ENCODE measurements around the gene LAMTOR1.
A peak's percentile ranks its signal among the peaks of the same experiment; 100 is the strongest.
"Not testable (repeated sequence)": the region's sequence is repeated elsewhere in the genome, so short reads cannot be mapped to it uniquely, and the experiment has no call there.

LAMTOR1 gene

GRCh38 chr11:72102946-72103753, at the start of gene LAMTOR1:
Gene LAMTOR1, minus strand, starts transcription at chr11:72103297. Its CDS starts 73 bp downstream, at chr11:72103224.
- DNase-seq (ENCODE audit: low spot score) = peak; percentile 96

- DNase-seq (ENCODE audit: low spot score) = no peak
Observed at GRCh38 chr11:72150882-72151281, 47.8 kb upstream of the LAMTOR1 start.

GRCh38 chr11:72146625-72147024, 43.5 kb upstream of the LAMTOR1 start:
- no peak for DNase-seq (ENCODE audit: low spot score)

- peak; percentile 35 for DNase-seq (ENCODE audit: low spot score)
Observed at GRCh38 chr11:72144807-72145565, 41.9 kb upstream of the LAMTOR1 start.

- not testable (repeated sequence) for DNase-seq (ENCODE audit: low spot score)
Observed at GRCh38 chr11:72142543-72142942, 39.4 kb upstream of the LAMTOR1 start.

- not testable (repeated sequence) for DNase-seq (ENCODE audit: low spot score)
Observed at GRCh38 chr11:72142086-72142485, 39.0 kb upstream of the LAMTOR1 start.

- peak; percentile 84 for DNase-seq (ENCODE audit: low spot score)
Observed at GRCh38 chr11:72141066-72141465, 38.0 kb upstream of the LAMTOR1 start.

- no peak for DNase-seq (ENCODE audit: low spot score)
Observed at GRCh38 chr11:72140661-72141060, 37.6 kb upstream of the LAMTOR1 start.

GRCh38 chr11:72139500-72139899, 36.4 kb upstream of the LAMTOR1 start:
- DNase-seq (ENCODE audit: low spot score) = no peak

- DNase-seq (ENCODE audit: low spot score) = no peak
Observed at GRCh38 chr11:72138821-72139390, 35.8 kb upstream of the LAMTOR1 start.

GRCh38 chr11:72136684-72137262, 33.7 kb upstream of the LAMTOR1 start:
- DNase-seq (ENCODE audit: low spot score) = no peak

- peak; percentile 76 for DNase-seq (ENCODE audit: low spot score)
Observed at GRCh38 chr11:72135891-72136683, 33.0 kb upstream of the LAMTOR1 start.

GRCh38 chr11:72135473-72135872, 32.4 kb upstream of the LAMTOR1 start, which contains the start of gene FOLR3:
Gene FOLR3, plus strand, starts transcription at chr11:72135725. Its CDS starts 228 bp downstream, at chr11:72135953.
- DNase-seq (ENCODE audit: low spot score) = not testable (repeated sequence)

- no peak for DNase-seq (ENCODE audit: low spot score)
Observed at GRCh38 chr11:72132646-72133045, 29.5 kb upstream of the LAMTOR1 start.

- DNase-seq (ENCODE audit: low spot score) = no peak
Observed at GRCh38 chr11:72129381-72129780, 26.3 kb upstream of the LAMTOR1 start.

- no peak for DNase-seq (ENCODE audit: low spot score)
Observed at GRCh38 chr11:72127923-72128322, 24.8 kb upstream of the LAMTOR1 start.

GRCh38 chr11:72125956-72126355, 22.9 kb upstream of the LAMTOR1 start:
- DNase-seq (ENCODE audit: low spot score) = no peak

GRCh38 chr11:72124046-72124445, 20.9 kb upstream of the LAMTOR1 start:
- no peak for DNase-seq (ENCODE audit: low spot score)

GRCh38 chr11:72123117-72123653, 20.1 kb upstream of the LAMTOR1 start:
- DNase-seq (ENCODE audit: low spot score) = no peak

- DNase-seq (ENCODE audit: low spot score) = no peak
Observed at GRCh38 chr11:72122607-72123006, 19.5 kb upstream of the LAMTOR1 start.

GRCh38 chr11:72120930-72121329, 17.8 kb upstream of the LAMTOR1 start:
- DNase-seq (ENCODE audit: low spot score) = no peak
